Activated naive CD8-positive, alpha-beta T cell treated with anti-CD3 and anti-CD28 coated beads, Interleukin-2, amount 10 ng/mL, durations not matched to agents 7 days and 5 days (primary cell): ENCODE results near the gene RBM7. TPM values are rescaled to one million over a fixed set of nuclear protein-coding genes. Genes with fewer than 3 reads are reported as not detected.

Experiments
- ATAC-seq: fragments of 150-1000 bp; cut with Tn5 transposase; one replicate; pipeline ENCODE4 v1.10.0; 2021; ENCODE audit warnings: low read depth, moderate library complexity
- POLR2A ChIA-PET: fragments of 350-600 bp; sonication (Branson Sonifier 250); formaldehyde crosslinking; loops from one replicate; lab custom pipeline; 2021; ENCODE audit warnings: antibody characterized with exemption; lab: Charles Lee
- DNase-seq: peaks from one replicate; pipeline ENCODE4 v3.0.0; 2021
- H3K27ac Mint-ChIP-seq: one replicate; pipeline ENCODE4 v1.8.0; 2022; ENCODE audit warnings: mild to moderate bottlenecking, mixed read lengths
- H3K27me3 Mint-ChIP-seq: one replicate; pipeline ENCODE4 v1.8.0; 2022; ENCODE audit warnings: mild to moderate bottlenecking, moderate library complexity, mixed read lengths
- H3K36me3 Mint-ChIP-seq: one replicate; pipeline ENCODE4 v1.8.0; 2021; ENCODE audit warnings: mild to moderate bottlenecking, mixed read lengths
- H3K4me1 Mint-ChIP-seq: one replicate; pipeline ENCODE4 v1.8.0; 2021; ENCODE audit warnings: mixed read lengths
- H3K4me3 Mint-ChIP-seq: one replicate; pipeline ENCODE4 v1.8.0; 2022; ENCODE audit warnings: mild to moderate bottlenecking, moderate library complexity, mixed read lengths
- H3K9me3 Mint-ChIP-seq: one replicate; pipeline ENCODE4 v1.8.0; 2021; ENCODE audit warnings: mixed read lengths
- total RNA-seq, 2 experiments: library from RNA; stranded (reverse); gene quantifications; one replicate each; pipeline ENCODE4 v1.2.3, GENCODE V29; 2021

Gene RBM7
- total RNA-seq, 2 experiments from 2014 or later, result 40.2 to 43.3 TPM

DNA sequence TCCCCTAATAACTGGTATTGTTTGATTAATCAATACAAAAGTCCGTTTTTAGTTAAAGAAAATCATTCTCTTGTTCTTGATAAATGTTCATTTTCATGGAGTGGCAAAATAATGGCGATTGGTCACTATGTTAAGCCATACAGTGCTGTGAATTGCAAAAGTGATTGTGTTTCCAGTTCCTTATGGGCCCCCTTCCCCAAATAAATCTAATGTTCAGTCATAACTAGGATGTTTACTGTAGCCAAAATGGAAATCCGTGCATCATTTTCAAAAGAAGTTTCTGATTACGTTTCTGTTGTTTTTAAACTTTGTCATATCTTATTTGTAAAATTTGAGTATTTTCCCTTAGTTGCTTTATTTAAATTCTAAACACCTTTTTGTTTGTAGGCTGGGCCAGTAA is 845 bp downstream of the RBM7 start:
- Mint-ChIP-seq H3K27ac (peak overlapping the region; percentile 97), H3K36me3 (peaks cover 27% of the 10 kb centered on the region), H3K27me3 (no peaks in the 10 kb centered on the region), H3K9me3 (no peaks in the 10 kb centered on the region), H3K4me1 (peaks cover 40% of the 10 kb centered on the region), H3K4me3 (peak overlapping the region; percentile 94)
- POLR2A ChIA-PET, result no interaction called here
- no peak for DNase-seq
- no peak for ATAC-seq

DNA sequence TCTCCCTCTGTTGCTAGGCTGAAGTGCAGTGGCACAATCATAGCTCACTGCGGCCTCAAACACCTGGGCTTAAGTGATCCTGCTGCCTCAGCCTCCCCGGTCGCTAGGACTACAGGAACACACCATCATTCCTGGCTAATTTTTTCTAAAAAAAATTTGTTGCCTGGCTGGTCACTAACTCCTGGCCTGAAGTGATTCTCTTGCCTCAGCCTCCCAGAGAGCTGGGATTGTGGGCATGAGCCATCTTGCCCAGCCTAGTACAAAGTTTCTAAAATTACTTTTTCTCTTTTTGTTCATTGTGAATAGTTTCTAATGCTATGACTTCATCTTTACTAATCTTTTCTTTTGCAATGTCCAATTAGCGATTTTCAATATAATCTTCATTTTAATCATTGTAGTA is 12.5 kb downstream of the RBM7 start:
- POLR2A ChIA-PET, result no interaction called here
- Mint-ChIP-seq H3K4me1 (peaks cover 1% of the 10 kb centered on the region), H3K36me3 (peaks cover 20% of the 10 kb centered on the region), H3K27me3 (no peaks in the 10 kb centered on the region), H3K9me3 (no peaks in the 10 kb centered on the region), H3K27ac (no peak overlapping the region), H3K4me3 (no peak overlapping the region)
- DNase-seq (no peak), ATAC-seq (no peak)

DNA sequence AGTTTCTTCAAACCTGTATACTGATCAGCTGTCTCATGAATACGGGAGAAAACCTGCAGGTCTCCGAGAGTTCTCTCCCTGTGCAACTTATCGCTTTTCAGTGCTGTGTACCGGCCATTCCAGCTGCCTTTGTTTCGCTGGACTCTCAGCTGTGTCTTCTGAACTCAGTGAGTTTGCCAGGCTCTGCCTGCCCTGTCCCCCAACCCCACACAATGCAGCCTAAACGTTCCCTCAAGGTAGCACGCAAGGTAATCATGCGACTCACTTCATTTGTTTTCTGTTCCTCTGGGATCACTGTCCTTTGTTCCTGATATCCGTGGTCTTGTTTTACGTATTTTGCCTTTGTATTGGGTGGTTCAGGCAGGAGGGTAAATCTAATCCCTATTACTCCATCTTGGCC is 13.5 kb downstream of the RBM7 start:
- no peaks in the 10 kb centered on the region for H3K27me3 Mint-ChIP-seq
- POLR2A ChIA-PET, result no interaction called here
- ATAC-seq, result no peak
- DNase-seq, result no peak
- no peak overlapping the region for H3K27ac Mint-ChIP-seq
- H3K9me3 Mint-ChIP-seq, result no peaks in the 10 kb centered on the region
- peaks cover 1% of the 10 kb centered on the region for H3K4me1 Mint-ChIP-seq
- no peak overlapping the region for H3K4me3 Mint-ChIP-seq
- H3K36me3 Mint-ChIP-seq, result peaks cover 22% of the 10 kb centered on the region

DNA sequence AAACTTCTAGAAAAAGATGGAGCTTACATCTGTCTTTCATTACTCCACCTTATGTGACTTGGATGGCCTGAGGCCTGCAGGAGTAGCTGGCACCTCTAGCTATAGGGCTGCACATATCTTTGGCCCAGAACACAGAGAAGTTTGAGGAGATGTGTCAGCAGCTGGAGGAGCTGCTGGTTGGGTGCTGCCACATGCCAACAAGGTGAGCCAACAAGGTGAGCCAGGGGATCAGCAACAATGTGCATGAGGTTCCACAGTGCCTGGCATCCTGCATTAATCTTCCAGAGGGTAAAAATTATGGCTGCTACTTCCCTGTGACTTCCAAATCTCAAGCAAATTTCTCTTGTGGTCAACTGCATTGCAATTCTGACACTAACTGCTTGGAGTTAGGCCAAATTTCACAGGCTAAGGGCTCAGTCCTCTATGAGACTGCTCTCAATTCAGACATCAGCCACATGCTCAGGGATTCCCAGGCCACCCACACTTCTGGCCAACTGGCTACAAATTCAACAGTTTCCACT is 16.0 kb downstream of the RBM7 start:
- Mint-ChIP-seq H3K36me3 (peaks cover 8% of the 10 kb centered on the region), H3K9me3 (no peaks in the 10 kb centered on the region), H3K27me3 (no peaks in the 10 kb centered on the region), H3K27ac (no peak overlapping the region), H3K4me3 (no peak overlapping the region), H3K4me1 (peaks cover 1% of the 10 kb centered on the region)
- no peak for DNase-seq
- POLR2A ChIA-PET, result interaction anchor here (0.7 kb wide), 1 partner anchor 22 kb away, joined by 3 read pairs; no protein-coding TSS in a partner anchor
- no peak for ATAC-seq

- Mint-ChIP-seq H3K9me3 (peaks cover 3% of the 10 kb centered on the region), H3K4me3 (no peak overlapping the region), H3K27me3 (no peaks in the 10 kb centered on the region), H3K36me3 (peaks cover 5% of the 10 kb centered on the region), H3K27ac (no peak overlapping the region), H3K4me1 (no peaks in the 10 kb centered on the region)
- POLR2A ChIA-PET, result no interaction called here
- no peak for DNase-seq
- ATAC-seq, result no peak
Observed at GRCh38 chr11:114426280-114426679, 25.8 kb downstream of the RBM7 start.

- no peaks in the 10 kb centered on the region for H3K4me1 Mint-ChIP-seq
- ATAC-seq, result no peak
- POLR2A ChIA-PET, result no interaction called here
- H3K4me3 Mint-ChIP-seq, result no peak overlapping the region
- peaks cover 1% of the 10 kb centered on the region for H3K9me3 Mint-ChIP-seq
- DNase-seq, result no peak
- H3K27ac Mint-ChIP-seq, result no peak overlapping the region
- H3K36me3 Mint-ChIP-seq, result no peaks in the 10 kb centered on the region
- H3K27me3 Mint-ChIP-seq, result no peaks in the 10 kb centered on the region
Observed at GRCh38 chr11:114430290-114430689, 29.8 kb downstream of the RBM7 start.

DNA sequence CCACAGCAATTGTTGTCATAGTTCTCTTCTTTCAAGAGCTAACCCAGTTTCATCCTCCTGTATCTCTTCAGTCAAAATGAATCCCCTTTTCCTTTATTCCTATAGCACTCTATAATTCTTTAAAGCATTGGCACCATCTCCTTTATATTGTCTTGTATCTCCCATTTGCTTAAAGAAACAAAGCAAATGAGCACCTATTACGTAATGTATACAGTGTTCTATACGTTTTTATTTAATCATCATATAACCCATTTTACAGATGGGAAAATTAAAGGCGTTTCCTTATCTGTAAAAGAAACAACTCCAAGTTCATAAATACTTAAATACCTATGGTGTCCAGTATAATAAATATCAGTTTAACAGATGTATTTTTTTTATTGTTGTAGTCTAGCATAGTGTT is 32.4 kb downstream of the RBM7 start:
- POLR2A ChIA-PET, result no interaction called here
- H3K27ac Mint-ChIP-seq, result no peak overlapping the region

DNA sequence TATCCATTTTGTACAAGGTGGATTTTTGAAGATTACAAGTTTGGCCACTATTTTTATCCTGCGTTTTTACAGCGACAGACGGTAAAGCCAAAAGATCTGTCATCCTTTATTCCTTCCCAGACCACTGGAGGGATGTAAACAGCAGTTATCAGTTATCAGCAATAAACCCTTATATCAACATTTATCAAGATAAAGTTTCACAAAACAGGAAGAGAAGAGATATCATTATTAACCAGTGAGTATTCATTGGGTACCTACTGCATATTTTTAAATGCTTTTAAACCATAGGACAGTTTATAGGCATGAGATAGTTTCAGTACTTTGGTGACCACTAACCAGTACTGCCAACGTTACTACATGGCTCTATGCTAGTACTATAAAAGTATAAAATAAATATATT is 32.9 kb downstream of the RBM7 start:
- H3K36me3 Mint-ChIP-seq, result no peaks in the 10 kb centered on the region
- no peak overlapping the region for H3K4me3 Mint-ChIP-seq
- H3K4me1 Mint-ChIP-seq, result no peaks in the 10 kb centered on the region
- no peaks in the 10 kb centered on the region for H3K27me3 Mint-ChIP-seq
- no peak overlapping the region for H3K27ac Mint-ChIP-seq
- no peak for ATAC-seq
- no peak for DNase-seq
- POLR2A ChIA-PET, result no interaction called here
- no peaks in the 10 kb centered on the region for H3K9me3 Mint-ChIP-seq

More for the DNA sequence above, 32.4 kb downstream of the RBM7 start:
- DNase-seq (no peak), ATAC-seq (no peak)
- H3K4me3 Mint-ChIP-seq, result no peak overlapping the region
- H3K4me1 Mint-ChIP-seq, result no peaks in the 10 kb centered on the region
- H3K36me3 Mint-ChIP-seq, result no peaks in the 10 kb centered on the region
- H3K27me3 Mint-ChIP-seq, result no peaks in the 10 kb centered on the region
- no peaks in the 10 kb centered on the region for H3K9me3 Mint-ChIP-seq

GRCh38 chr11:114438303-114438702 is 37.8 kb downstream of the RBM7 start:
- no peak overlapping the region for H3K27ac Mint-ChIP-seq
- H3K36me3 Mint-ChIP-seq, result peaks cover 4% of the 10 kb centered on the region
- DNase-seq (no peak), ATAC-seq (no peak)
- no peak overlapping the region for H3K4me3 Mint-ChIP-seq
- no peaks in the 10 kb centered on the region for H3K27me3 Mint-ChIP-seq
- no peaks in the 10 kb centered on the region for H3K9me3 Mint-ChIP-seq
- POLR2A ChIA-PET, result interaction anchor here (0.8 to 1.3 kb wide), 2 partner anchors 22 to 38 kb away, joined by 3 to 9 read pairs; partner anchors contain the start of genes C11orf71 and RBM7
- peaks cover 18% of the 10 kb centered on the region for H3K4me1 Mint-ChIP-seq

DNA sequence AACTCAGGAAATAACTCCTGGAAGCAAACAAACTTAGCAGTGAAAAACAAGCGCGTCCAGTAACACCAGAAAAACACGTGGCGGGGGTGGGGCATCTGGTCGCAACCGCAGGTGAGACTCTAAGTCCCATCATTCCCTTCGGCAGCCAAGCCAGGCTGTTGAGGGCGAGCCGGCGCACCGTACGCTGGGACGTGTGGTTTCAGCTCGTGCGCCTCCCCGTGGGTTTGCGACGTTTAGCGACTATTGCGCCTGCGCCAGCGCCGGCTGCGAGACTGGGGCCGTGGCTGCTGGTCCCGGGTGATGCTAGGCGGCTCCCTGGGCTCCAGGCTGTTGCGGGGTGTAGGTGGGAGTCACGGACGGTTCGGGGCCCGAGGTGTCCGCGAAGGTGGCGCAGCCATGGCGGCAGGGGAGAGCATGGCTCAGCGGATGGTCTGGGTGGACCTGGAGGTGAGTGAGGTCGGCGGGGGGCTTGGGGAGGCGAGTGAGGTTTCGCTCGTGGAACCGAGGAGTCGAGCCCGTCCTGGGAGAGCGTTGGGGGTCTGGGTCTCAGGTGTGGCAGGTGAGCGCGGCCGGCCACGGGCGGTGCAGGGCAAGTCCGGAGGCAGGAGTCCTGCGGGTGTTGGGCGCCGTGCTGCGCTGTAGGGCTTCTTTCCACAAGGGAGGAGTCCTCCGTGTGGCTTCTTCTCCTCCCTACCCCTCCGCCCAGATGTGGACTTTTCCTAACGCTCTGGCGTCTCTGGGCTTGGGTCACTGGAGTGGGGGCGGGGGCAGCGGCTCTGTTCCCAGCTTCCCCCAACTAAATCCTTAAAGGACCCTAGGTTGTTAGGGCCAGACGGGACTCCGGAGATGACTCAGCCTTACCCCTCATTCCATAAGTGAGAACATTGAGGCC is 39.0 kb downstream of the RBM7 start, which contains the start of gene REXO2:
TSS of gene REXO2 (plus strand) at position 239 of the 892 bp plus-strand sequence. CDS start at position 301, 62 bp downstream.
- peak; percentile 99 for ATAC-seq
- Mint-ChIP-seq H3K27ac (peak within 1 kb of the TSS; percentile 94), H3K9me3 (no peaks in the 10 kb centered on the region), H3K4me3 (peak within 1 kb of the TSS; percentile 97), H3K27me3 (no peaks in the 10 kb centered on the region), H3K4me1 (peaks cover 18% of the 10 kb centered on the region), H3K36me3 (peaks cover 10% of the 10 kb centered on the region)
- DNase-seq, result peak; percentile 92
- POLR2A ChIA-PET, result interaction anchor here (0.7 to 1.3 kb wide), 3 partner anchors 23 to 109 kb away, joined by 3 to 9 read pairs (median 3); partner anchors contain the start of genes C11orf71 and RBM7

DNA sequence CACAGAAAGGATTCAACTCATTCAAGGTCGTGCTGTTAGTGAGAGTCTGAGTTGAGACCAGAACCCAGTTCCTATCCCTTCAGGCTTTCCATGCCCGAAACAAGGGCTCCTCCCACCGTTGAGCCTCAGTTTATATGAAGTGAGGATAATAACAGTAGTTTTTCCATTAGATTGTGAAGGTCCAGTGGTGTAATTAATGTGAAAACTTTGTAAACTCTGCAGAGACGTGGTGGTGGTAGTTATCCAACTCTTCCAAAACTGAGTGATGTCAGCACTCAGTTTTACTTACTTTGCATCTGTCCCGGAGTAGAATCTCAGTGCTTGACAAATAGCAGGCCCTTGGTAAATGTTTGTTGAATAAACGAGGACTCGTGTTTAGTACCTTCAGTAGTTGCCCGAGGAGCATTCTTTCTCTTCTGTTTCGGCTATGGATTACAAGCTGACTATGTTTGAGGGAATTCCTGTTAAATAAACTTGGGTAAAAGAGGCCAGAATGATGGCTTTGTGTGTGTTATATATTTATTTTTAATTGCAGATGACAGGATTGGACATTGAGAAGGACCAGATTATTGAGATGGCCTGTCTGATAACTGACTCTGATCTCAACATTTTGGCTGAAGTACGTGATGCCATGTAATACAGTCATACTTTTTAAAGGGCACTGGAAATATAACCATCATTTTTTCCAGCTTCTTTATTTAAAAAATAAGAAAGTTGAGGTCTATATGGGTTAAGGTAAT is 39.8 kb downstream of the RBM7 start:
- no peaks in the 10 kb centered on the region for H3K9me3 Mint-ChIP-seq

DNA sequence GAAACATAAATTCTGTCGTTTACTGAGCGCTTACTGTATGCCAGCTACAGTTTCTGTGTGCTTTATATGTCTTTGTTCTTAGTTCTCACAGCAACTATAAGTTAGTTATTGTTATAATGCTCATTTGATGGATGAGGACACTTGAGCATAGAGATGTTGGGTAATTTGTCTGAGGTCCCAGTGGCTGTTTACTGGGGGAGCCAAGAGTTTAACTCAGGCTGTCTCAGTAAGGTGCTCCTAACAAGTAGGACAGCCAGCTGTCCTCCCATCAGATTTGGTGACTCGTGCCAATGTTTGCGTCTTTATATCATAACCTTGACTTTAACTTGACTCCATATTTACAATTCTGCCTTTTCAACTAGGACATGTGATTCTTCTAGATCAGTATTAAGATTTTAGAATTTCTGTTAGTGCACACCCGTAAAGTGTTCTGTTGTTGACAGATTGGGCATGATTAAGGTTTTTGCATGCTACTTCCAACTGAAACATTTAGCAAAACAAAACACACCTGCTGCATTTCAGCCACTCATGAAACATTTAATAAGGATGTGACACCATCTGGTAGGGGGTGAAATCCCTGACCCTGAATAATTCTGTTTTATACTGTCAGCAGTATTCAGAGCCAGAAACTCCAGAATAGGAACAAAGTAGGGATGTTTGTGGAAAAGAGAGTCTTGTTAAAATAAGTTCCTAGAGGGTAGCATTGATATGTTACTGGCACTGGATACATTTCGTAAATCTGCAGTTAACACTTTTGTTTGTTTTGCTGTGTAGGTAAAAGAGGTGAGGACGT is 40.7 kb downstream of the RBM7 start:
- H3K27me3 Mint-ChIP-seq, result no peaks in the 10 kb centered on the region
- no peaks in the 10 kb centered on the region for H3K9me3 Mint-ChIP-seq
- ATAC-seq, result no peak
- no peak for DNase-seq
- H3K4me3 Mint-ChIP-seq, result no peak overlapping the region
- no peak overlapping the region for H3K27ac Mint-ChIP-seq
- POLR2A ChIA-PET, result no interaction called here
- H3K4me1 Mint-ChIP-seq, result peaks cover 18% of the 10 kb centered on the region
- peaks cover 11% of the 10 kb centered on the region for H3K36me3 Mint-ChIP-seq

More for the DNA sequence above, 39.8 kb downstream of the RBM7 start:
- Mint-ChIP-seq H3K27me3 (no peaks in the 10 kb centered on the region), H3K36me3 (peaks cover 10% of the 10 kb centered on the region), H3K4me1 (peaks cover 18% of the 10 kb centered on the region), H3K27ac (peak overlapping the region; percentile 94), H3K4me3 (peak overlapping the region; percentile 97)
- no peak for DNase-seq
- no peak for ATAC-seq
- POLR2A ChIA-PET, result no interaction called here
